A673 (cell line): ENCODE results near the gene OR8B12.

Experiments used
- CTCF ChIP-seq: fragments of 300-800, 200-600 bp; sonication (generic); conservative IDR thresholded peaks from 2 replicates; pipeline ENCODE4 v1.5.1; 2017; ENCODE audit warnings: low read depth, mild to moderate bottlenecking, antibody characterized with exemption, low read length, moderate library complexity, mixed read lengths
- EZH2 ChIP-seq: fragments of 200-600 bp; sonication (generic); IDR thresholded peaks from 2 replicates; pipeline ENCODE4 v1.6.1; 2017; ENCODE audit warnings: borderline replicate concordance, low read depth, mild to moderate bottlenecking, mixed read lengths, antibody characterized with exemption, low read length; ENCODE audit not compliant: poor library complexity, severe bottlenecking

- no peak for TF ChIP-seq CTCF
- no peak for TF ChIP-seq EZH2
Measured at GRCh38 chr11:124493016-124493655, 50.3 kb downstream of the OR8B12 start.
